Peyer's patch (tissue), 4 donors: ENCODE data around the gene KREMEN1. TPM values are rescaled to one million over a fixed set of nuclear protein-coding genes. Genes with fewer than 3 reads are reported as not detected.

Source experiments
- DNase-seq, 3 donors: peaks; one replicate each; pipeline ENCODE4 v3.0.0-alpha.2; 2017 to 2019
- H3K27ac ChIP-seq, 4 donors: fragments of 200-600 bp; sonication (generic); one replicate each; pipeline ENCODE4 v1.5.1; 2016 to 2019
- H3K27me3 ChIP-seq, 2 donors: fragments of 200-600 bp; sonication (generic); one replicate each; pipeline ENCODE4 v1.5.1; 2019
- H3K36me3 ChIP-seq, 3 donors: fragments of 200-600 bp; sonication (generic); one replicate each; pipeline ENCODE4 v1.5.1; 2016 to 2019
- H3K4me1 ChIP-seq, 4 donors: fragments of 200-600 bp; sonication (generic); one replicate each; pipeline ENCODE4 v1.5.1; 2016 to 2019
- H3K4me3 ChIP-seq, 4 donors: fragments of 200-600 bp; sonication (generic); 1 replicate in 3 of 4; 2 replicates in 1 of 4; pipeline ENCODE4 v1.5.1; 2016 to 2019; ENCODE audit warnings: mild to moderate bottlenecking in 1 of 4
- H3K9me3 ChIP-seq, 4 donors: fragments of 200-600 bp; sonication (generic); one replicate each; pipeline ENCODE4 v1.5.1; 2016 to 2019; ENCODE audit warnings: mild to moderate bottlenecking in 1 of 4
- POLR2A ChIP-seq, 2 donors: fragments of 450-650 bp; IDR thresholded peaks; one replicate each; pipeline ENCODE4 v1.5.1; 2017; ENCODE audit warnings: antibody characterized with exemption in 2 of 2, mild to moderate bottlenecking in 2 of 2, moderate library complexity in 2 of 2
- total RNA-seq, 4 donors: library from RNA; depleted of rRNA; stranded (reverse); fragments of >200 nt; gene quantifications; one replicate each; pipeline ENCODE4 v1.1.0, GENCODE V29; 2016
- TF ChIP-seq, protein P1 (sequence below), 6 experiments: fragments of 450-650 bp in 4 of 6; fragments of 200-600 bp in 2 of 6; sonication (generic) in 1 of 6; IDR thresholded peaks; one replicate each; pipeline ENCODE4 v1.5.1; 2017 to 2019; ENCODE audit warnings: antibody characterized with exemption in 6 of 6, mild to moderate bottlenecking in 3 of 6, moderate library complexity in 1 of 6

The KREMEN1 gene
- total RNA-seq, 4 donors from 2014 or later: 8.2 to 32.2 (median 16.1) TPM

DNA sequence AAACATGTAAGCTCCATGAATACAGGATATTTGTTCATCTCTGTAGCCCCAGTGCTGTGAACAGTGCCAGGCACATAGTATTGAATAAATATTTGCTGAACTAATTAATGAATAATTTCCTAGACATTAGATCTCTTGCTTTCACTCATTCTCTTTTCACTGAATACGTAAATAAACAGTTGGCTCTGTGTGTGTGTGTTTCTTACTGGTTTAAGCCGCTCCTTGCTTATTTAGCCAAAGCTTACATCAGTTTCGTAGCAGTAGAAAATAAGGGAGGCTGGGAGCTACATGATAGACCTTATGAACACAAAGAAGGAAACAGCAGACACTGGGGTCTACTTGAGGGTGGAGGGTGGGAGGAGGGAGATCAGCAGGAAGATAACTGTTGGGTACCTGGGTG, 17.2 kb downstream of the KREMEN1 start:
- H3K36me3 ChIP-seq: no peaks in the 10 kb centered on the region
- no peak for TF ChIP-seq POLR2A (IDR thresholded peaks at IDR 0.05)
- TF ChIP-seq, protein P1, sequence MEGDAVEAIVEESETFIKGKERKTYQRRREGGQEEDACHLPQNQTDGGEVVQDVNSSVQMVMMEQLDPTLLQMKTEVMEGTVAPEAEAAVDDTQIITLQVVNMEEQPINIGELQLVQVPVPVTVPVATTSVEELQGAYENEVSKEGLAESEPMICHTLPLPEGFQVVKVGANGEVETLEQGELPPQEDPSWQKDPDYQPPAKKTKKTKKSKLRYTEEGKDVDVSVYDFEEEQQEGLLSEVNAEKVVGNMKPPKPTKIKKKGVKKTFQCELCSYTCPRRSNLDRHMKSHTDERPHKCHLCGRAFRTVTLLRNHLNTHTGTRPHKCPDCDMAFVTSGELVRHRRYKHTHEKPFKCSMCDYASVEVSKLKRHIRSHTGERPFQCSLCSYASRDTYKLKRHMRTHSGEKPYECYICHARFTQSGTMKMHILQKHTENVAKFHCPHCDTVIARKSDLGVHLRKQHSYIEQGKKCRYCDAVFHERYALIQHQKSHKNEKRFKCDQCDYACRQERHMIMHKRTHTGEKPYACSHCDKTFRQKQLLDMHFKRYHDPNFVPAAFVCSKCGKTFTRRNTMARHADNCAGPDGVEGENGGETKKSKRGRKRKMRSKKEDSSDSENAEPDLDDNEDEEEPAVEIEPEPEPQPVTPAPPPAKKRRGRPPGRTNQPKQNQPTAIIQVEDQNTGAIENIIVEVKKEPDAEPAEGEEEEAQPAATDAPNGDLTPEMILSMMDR (IDR thresholded peaks at IDR 0.05): no peak
- H3K9me3 ChIP-seq: no peaks in the 10 kb centered on the region
- H3K4me3 ChIP-seq: no peak overlapping the region
- DNase-seq: no peak
- no peak overlapping the region for H3K27ac ChIP-seq
- H3K4me1 ChIP-seq: peaks cover 0 to 13% (median 0%) of the 10 kb centered on the region in 4 donors
- no peaks in the 10 kb centered on the region for H3K27me3 ChIP-seq

DNA sequence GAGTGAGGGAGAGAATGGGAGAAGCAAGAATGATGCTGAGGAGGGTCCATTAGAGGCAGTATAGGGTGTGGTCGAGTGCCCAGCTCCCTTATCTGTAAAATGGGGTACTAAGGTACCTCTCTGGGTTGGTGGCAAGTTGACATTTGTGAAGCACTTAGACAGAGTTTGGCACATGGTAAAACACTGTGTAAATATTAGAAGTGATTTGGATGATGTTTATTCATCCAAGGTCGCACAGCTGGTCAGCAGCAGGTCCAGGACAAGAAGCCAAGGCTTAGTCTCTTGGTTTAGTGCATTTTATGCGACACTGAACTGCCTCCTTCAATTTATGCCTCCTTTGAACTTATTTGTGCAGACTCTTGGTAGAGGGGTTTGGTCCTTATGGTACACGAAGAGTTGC, 19.4 kb downstream of the KREMEN1 start:
- H3K9me3 ChIP-seq: no peaks in the 10 kb centered on the region
- H3K4me1 ChIP-seq: peaks cover 0 to 13% (median 0%) of the 10 kb centered on the region in 4 donors
- no peak overlapping the region for H3K27ac ChIP-seq
- H3K27me3 ChIP-seq: no peaks in the 10 kb centered on the region
- H3K4me3 ChIP-seq: no peak overlapping the region
- no peak for DNase-seq
- no peak for TF ChIP-seq POLR2A (IDR thresholded peaks at IDR 0.05)
- TF ChIP-seq, protein P1 (IDR thresholded peaks at IDR 0.05): no peak
- no peaks in the 10 kb centered on the region for H3K36me3 ChIP-seq

DNA sequence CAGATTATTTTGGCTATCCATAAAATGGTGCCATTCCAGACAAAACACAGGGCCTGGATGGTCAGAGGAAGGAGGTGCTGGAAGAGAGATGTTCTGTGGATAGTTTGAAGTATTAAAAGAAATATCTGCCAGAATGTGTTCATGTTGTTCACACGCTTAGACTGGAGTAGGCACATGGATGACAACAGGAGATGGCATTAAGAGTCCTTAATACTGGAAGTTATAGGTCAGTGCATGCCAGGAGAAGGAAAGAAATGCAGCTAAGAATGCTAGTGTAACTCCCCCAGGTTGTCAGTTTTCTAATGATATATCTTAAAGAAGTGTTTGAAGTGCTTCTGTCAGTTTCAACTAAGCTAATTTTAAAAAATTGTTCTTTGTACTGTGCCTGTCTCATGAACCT, 20.2 kb downstream of the KREMEN1 start:
- Histone ChIP-seq H3K4me1 (peaks cover 0 to 13% (median 0%) of the 10 kb centered on the region in 4 donors), H3K4me3 (no peak overlapping the region), H3K36me3 (no peaks in the 10 kb centered on the region), H3K9me3 (no peaks in the 10 kb centered on the region), H3K27me3 (no peaks in the 10 kb centered on the region), H3K27ac (peak overlapping the region in 2 of 4 donors; percentile 31 to 55)
- TF ChIP-seq, protein P1 (IDR thresholded peaks at IDR 0.05): no peak
- no peak for TF ChIP-seq POLR2A (IDR thresholded peaks at IDR 0.05)
- DNase-seq: no peak

DNA sequence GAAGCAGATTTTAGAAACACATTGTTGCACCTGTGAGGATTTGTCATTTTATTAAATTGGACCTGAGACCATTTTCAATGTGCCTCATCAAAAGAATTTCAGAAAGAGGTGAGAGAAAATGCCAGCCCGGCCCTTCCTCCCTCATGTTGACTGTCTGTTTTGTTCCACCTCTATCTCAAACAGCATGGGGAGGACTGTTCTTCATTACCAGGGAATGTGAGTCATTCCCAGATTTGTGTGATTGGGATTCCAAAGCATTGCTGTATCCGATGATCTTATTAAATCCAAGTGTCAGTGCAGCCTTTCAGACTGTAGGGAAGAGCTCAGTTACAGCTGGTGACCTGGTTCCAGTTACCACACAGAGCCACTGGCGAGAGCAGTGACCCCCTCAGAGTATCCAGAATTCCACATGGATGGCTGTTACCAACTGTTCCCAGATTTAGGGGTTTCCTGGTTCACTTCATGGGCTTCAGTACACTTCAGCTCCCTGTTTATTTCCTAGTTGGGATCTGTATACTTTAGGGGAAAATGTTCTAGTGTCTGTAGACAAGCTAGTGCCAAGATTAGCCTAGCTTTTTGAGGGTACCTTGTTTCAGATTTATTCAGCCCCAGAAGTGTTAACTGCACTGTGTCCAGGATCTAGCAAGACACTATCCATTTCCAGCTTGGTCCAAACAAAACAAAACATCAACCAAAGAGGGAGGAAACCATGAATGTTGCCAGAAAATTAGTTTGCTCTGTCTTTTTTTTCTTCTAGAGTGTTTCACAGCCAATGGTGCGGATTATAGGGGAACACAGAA, 20.9 kb downstream of the KREMEN1 start:
- peak overlapping the region in 2 of 4 donors; percentile 31 to 55 for H3K27ac ChIP-seq

DNA sequence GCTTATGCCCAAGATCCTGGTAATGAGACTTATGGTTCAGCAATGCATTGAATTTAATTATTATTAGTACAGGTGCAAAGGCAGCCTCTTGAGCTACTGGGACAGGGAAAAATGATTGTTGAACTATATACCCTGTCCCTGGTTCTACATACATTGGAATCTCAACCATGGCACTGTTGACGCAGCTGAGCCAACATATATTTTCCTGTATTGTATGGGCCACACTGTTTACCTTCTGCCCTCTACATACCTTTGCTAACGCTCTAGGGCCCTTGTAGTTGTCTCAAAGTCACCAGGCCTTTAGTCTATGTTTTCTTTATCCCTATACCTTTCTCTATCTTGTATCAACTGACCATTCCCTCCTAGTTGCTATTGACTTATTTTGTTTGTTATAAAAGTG, 22.6 kb downstream of the KREMEN1 start:
- no peak for DNase-seq
- Histone ChIP-seq H3K4me3 (no peak overlapping the region), H3K36me3 (peaks cover 0 to 5% (median 0%) of the 10 kb centered on the region in 3 donors), H3K27me3 (no peaks in the 10 kb centered on the region), H3K9me3 (no peaks in the 10 kb centered on the region), H3K27ac (no peak overlapping the region), H3K4me1 (peaks cover 0 to 13% (median 0%) of the 10 kb centered on the region in 4 donors)
- TF ChIP-seq, protein P1 (IDR thresholded peaks at IDR 0.05): no peak
- no peak for TF ChIP-seq POLR2A (IDR thresholded peaks at IDR 0.05)

More for the DNA sequence above, 20.9 kb downstream of the KREMEN1 start:
- TF ChIP-seq POLR2A (IDR thresholded peaks at IDR 0.05): no peak
- TF ChIP-seq, protein P1 (IDR thresholded peaks at IDR 0.05): no peak
- no peak overlapping the region for H3K4me3 ChIP-seq
- peaks cover 0 to 13% (median 0%) of the 10 kb centered on the region in 4 donors for H3K4me1 ChIP-seq
- no peaks in the 10 kb centered on the region for H3K9me3 ChIP-seq
- H3K36me3 ChIP-seq: no peaks in the 10 kb centered on the region
- no peak for DNase-seq
- H3K27me3 ChIP-seq: no peaks in the 10 kb centered on the region
